T-cell (primary cell): ENCODE data around the gene MSL3B.

Experiments
- ATAC-seq, 4 experiments: fragments of 200-7000 bp in 3 of 4; fragments of 150-1000 bp in 1 of 4; cut with Tn5 transposase; replicated peaks in 1 of 4; 1 replicate in 3 of 4; 2 replicates in 1 of 4; pipeline ENCODE4 v1.10.0; 2021; ENCODE audit warnings: moderate library complexity in 3 of 4, mild to moderate bottlenecking in 2 of 4, moderate number of reproducible peaks in 1 of 4
- CTCF ChIA-PET, 2 donors: fragments of 300-600 bp; sonication (Branson Sonifier 250); formaldehyde crosslinking; loops; one replicate each; lab custom pipeline; 2022; ENCODE audit warnings: antibody characterized with exemption in 2 of 2; lab: Charles Lee
- POLR2A ChIA-PET, 2 donors: fragments of 300-600 bp; sonication (Branson Sonifier 250); formaldehyde crosslinking; loops; one replicate each; lab custom pipeline; 2022; ENCODE audit warnings: antibody characterized with exemption in 2 of 2; lab: Charles Lee
- DNase-seq, 35 experiments: peaks; one replicate each; pipeline versions ENCODE4 v3.0.0 to v3.0.0-alpha.2; 2013 to 2023
- H3K27ac ChIP-seq: one replicate; pipeline ENCODE4 v1.5.1; 2013; ENCODE audit warnings: low read length
- H3K27me3 ChIP-seq, 2 experiments: replicated peaks in 1 of 2; 1 replicate in 1 of 2; 2 replicates in 1 of 2; pipeline versions ENCODE4 v1.6.1 to v1.7.0; 2013; ENCODE audit warnings: low read length in 1 of 2, mixed read lengths in 1 of 2; ENCODE audit not compliant: control insufficient read depth in 2 of 2, insufficient read depth in 2 of 2; ENCODE audit errors: extremely low read depth in 1 of 2
- H3K36me3 ChIP-seq, 2 donors: 1 replicate in 1 of 2; 2 replicates in 1 of 2; pipeline versions ENCODE4 v1.6.1 to v1.7.0; 2013; ENCODE audit warnings: low read length in 1 of 2; ENCODE audit not compliant: control insufficient read depth in 2 of 2, insufficient read depth in 1 of 2; ENCODE audit errors: extremely low read depth in 1 of 2
- H3K4me1 ChIP-seq, 2 experiments: 1 replicate in 1 of 2; 2 replicates in 1 of 2; pipeline versions ENCODE4 v1.6.1 to v1.7.0; 2013; ENCODE audit warnings: low read length in 2 of 2, mixed read lengths in 1 of 2; ENCODE audit not compliant: insufficient read depth in 2 of 2, control insufficient read depth in 1 of 2; ENCODE audit errors: extremely low read depth in 1 of 2
- H3K4me3 ChIP-seq, 2 donors: 1 replicate in 1 of 2; 2 replicates in 1 of 2; pipeline versions ENCODE4 v1.5.1 to v1.7.0; 2013; ENCODE audit warnings: mild to moderate bottlenecking in 2 of 2, low read length in 1 of 2, moderate library complexity in 1 of 2; ENCODE audit not compliant: control insufficient read depth in 1 of 2; ENCODE audit errors: extremely low read depth in 1 of 2
- H3K9me3 ChIP-seq: 2 replicates; pipeline ENCODE4 v1.7.0; 2013
- H3K27ac Mint-ChIP-seq, 2 donors: one replicate each; pipeline ENCODE4 v1.8.0; 2020 to 2021; ENCODE audit warnings: mild to moderate bottlenecking in 2 of 2, mixed read lengths in 2 of 2
- H3K27me3 Mint-ChIP-seq, 2 donors: one replicate each; pipeline ENCODE4 v1.8.0; 2021 to 2022; ENCODE audit warnings: mixed read lengths in 2 of 2
- H3K36me3 Mint-ChIP-seq: one replicate; pipeline ENCODE4 v1.8.0; 2021; ENCODE audit warnings: mixed read lengths
- H3K4me1 Mint-ChIP-seq, 3 donors: one replicate each; pipeline ENCODE4 v1.8.0; 2020 to 2022; ENCODE audit warnings: mixed read lengths in 3 of 3, mild to moderate bottlenecking in 1 of 3
- H3K4me3 Mint-ChIP-seq, 3 donors: one replicate each; pipeline ENCODE4 v1.8.0; 2020 to 2022; ENCODE audit warnings: mild to moderate bottlenecking in 3 of 3, mixed read lengths in 3 of 3, moderate library complexity in 3 of 3
- H3K9me3 Mint-ChIP-seq, 3 donors: one replicate each; pipeline ENCODE4 v1.8.0; 2020 to 2022; ENCODE audit warnings: mixed read lengths in 3 of 3
- WGBS: methylation state at CpG from one replicate; pipeline ENCODE4 v1.1.5; 2013; ENCODE audit warnings: missing lambda C conversion rate; ENCODE audit not compliant: insufficient coverage; 5-methylcytosine and 5-hydroxymethylcytosine counted together

The MSL3B gene

DNA sequence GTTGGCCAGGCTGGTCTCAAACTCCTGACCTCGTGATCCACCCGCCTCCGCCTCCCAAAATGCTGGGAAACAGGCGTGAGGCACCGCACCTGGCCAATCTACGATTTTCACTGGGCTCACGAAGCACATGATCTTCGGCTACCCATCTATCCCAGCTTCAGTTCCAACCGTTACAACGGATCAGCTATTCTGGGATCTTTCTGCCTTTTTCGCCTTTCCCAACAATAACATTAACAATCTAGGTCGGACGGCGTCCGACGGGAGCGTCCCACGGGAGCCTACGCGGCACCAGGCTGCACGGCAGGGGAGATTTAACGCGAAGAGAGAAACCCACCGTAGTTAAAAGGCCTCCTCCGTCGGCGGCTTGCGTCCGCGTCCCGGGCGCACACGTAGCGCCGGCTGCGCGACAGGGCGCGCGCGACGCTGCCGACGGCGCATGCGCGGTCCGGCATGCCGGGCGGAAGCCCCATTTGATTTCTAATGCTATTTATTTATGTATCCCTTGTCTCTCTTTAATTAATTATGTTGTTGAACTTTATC, at the start of gene MSL3B:
TSS of gene MSL3B (minus strand) at position 394 of the 540 bp plus-strand sequence.
- Histone ChIP-seq H3K4me1 (peaks cover 0 to 7% of the 10 kb centered on the region in 2 experiments), H3K4me3 (peak within 1 kb of the TSS; percentile 67 to 84), H3K36me3 (no peaks in the 10 kb centered on the region), H3K27ac (peak within 1 kb of the TSS; percentile 56), H3K9me3 (peaks cover 3% of the 10 kb centered on the region), H3K27me3 (peaks cover 0 to 4% of the 10 kb centered on the region in 2 experiments)
- ATAC-seq (peak; percentile 83 to 93 (median 86)), DNase-seq (peak; percentile 18 to 85 (median 48))
- Mint-ChIP-seq H3K27me3 (peaks cover 18 to 27% of the 10 kb centered on the region in 2 donors), H3K9me3 (peaks cover 3 to 24% (median 5%) of the 10 kb centered on the region in 3 donors), H3K27ac (peak within 1 kb of the TSS; percentile 73 to 79), H3K36me3 (peaks cover 5% of the 10 kb centered on the region), H3K4me1 (peaks cover 9 to 14% (median 9%) of the 10 kb centered on the region in 3 donors), H3K4me3 (peak within 1 kb of the TSS; percentile 86 to 87 (median 86))
- 13% methylated on average over 40 of the region's 50 CpGs for WGBS
- ChIA-PET POLR2A (interaction anchor here in 1 of 2 donors (0.7 kb wide), 1 partner anchor 46 kb away, joined by 4 read pairs; no protein-coding TSS in a partner anchor), CTCF (interaction anchor here in 1 of 2 donors (1.3 kb wide), 1 partner anchor 11 kb away, joined by 4 read pairs; no protein-coding TSS in a partner anchor)

DNA sequence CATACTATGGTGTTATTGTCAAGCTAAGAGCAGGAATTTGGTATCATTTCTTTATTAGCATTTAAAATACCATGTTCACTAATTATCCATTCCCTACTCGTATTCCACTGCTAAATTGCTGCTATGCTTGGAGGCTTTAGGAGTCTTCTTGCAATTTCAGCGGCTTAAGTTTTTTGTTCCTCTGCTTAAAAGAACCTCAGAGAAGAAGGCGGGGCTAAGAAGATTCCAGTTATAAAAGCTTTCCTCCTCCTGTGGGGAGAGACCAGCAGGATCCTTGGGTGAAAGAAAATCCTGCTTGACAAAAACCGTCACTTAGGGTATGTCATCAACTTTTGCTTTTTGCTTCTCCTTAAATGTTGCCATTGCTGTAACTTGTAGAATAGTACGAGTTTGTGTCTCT, 48.9 kb upstream of the MSL3B start, which contains the start of gene TRPM8:
TSS of gene TRPM8 (plus strand) at position 258 of the 400 bp plus-strand sequence. CDS start 9,165 bp downstream, outside the sequence.
- H3K27ac ChIP-seq: no peak within 1 kb of the TSS
- H3K36me3 Mint-ChIP-seq: no peaks in the 10 kb centered on the region
- DNase-seq: no peak
- peaks cover 25 to 30% of the 10 kb centered on the region in 2 donors for H3K27me3 Mint-ChIP-seq
- H3K4me3 Mint-ChIP-seq: no peak within 1 kb of the TSS
- ATAC-seq: no peak
- no peak within 1 kb of the TSS for H3K4me3 ChIP-seq
- POLR2A ChIA-PET: no interaction called here
- peaks cover 0 to 6% of the 10 kb centered on the region in 2 experiments for H3K27me3 ChIP-seq
- CTCF ChIA-PET: interaction anchor here in 1 of 2 donors (0.6 kb wide), 1 partner anchor 758 kb away, joined by 8 read pairs; no protein-coding TSS in a partner anchor
- peaks cover 0 to 9% (median 0%) of the 10 kb centered on the region in 3 donors for H3K9me3 Mint-ChIP-seq
- H3K36me3 ChIP-seq: no peaks in the 10 kb centered on the region
- WGBS: 40% methylated on average over 1 of the region's 5 CpGs
- peak within 1 kb of the TSS in 1 of 2 donors; percentile 47 for H3K27ac Mint-ChIP-seq
- peaks cover 0 to 5% (median 1%) of the 10 kb centered on the region in 3 donors for H3K4me1 Mint-ChIP-seq
- peaks cover 0 to 2% of the 10 kb centered on the region in 2 experiments for H3K4me1 ChIP-seq
- no peaks in the 10 kb centered on the region for H3K9me3 ChIP-seq

DNA sequence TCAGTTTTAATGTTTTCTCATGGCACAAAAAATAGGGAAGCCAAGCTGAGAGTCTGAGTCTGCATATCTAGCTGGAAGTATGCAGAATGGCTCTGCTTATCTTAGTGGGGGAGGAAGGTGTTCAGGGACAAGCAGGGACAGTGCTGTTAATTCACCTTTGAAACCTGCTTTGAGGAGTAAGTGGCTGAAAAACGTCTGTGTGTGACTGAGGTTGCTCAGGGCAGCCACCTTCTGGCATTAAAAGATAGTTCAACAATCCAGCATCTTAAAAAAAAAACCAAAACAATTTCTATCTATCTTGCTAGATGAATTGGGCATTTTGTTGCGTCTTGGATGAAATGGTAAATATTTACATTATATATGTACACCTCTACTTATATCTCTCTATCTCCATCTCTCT, 46.9 kb upstream of the MSL3B start:
- Mint-ChIP-seq H3K27me3 (peaks cover 27 to 30% of the 10 kb centered on the region in 2 donors), H3K9me3 (peaks cover 0 to 9% (median 0%) of the 10 kb centered on the region in 3 donors), H3K4me3 (no peak overlapping the region), H3K4me1 (peaks cover 0 to 1% (median 1%) of the 10 kb centered on the region in 3 donors), H3K27ac (no peak overlapping the region), H3K36me3 (no peaks in the 10 kb centered on the region)
- POLR2A ChIA-PET: interaction anchor here in 1 of 2 donors (0.6 kb wide), 1 partner anchor 718 kb away, joined by 3 read pairs; no protein-coding TSS in a partner anchor
- DNase-seq (peak in 1 of 35 experiments; percentile 4), ATAC-seq (no peak)
- Histone ChIP-seq H3K9me3 (no peaks in the 10 kb centered on the region), H3K36me3 (no peaks in the 10 kb centered on the region), H3K27me3 (peaks cover 0 to 6% of the 10 kb centered on the region in 2 experiments), H3K4me3 (no peak overlapping the region), H3K4me1 (peaks cover 0 to 2% of the 10 kb centered on the region in 2 experiments), H3K27ac (no peak overlapping the region)
- no CpG with 5 or more reads among the region's 2 CpGs for WGBS
- CTCF ChIA-PET: interaction anchor here in 1 of 2 donors (0.6 kb wide), 1 partner anchor 115 kb away, joined by 3 read pairs; no protein-coding TSS in a partner anchor

DNA sequence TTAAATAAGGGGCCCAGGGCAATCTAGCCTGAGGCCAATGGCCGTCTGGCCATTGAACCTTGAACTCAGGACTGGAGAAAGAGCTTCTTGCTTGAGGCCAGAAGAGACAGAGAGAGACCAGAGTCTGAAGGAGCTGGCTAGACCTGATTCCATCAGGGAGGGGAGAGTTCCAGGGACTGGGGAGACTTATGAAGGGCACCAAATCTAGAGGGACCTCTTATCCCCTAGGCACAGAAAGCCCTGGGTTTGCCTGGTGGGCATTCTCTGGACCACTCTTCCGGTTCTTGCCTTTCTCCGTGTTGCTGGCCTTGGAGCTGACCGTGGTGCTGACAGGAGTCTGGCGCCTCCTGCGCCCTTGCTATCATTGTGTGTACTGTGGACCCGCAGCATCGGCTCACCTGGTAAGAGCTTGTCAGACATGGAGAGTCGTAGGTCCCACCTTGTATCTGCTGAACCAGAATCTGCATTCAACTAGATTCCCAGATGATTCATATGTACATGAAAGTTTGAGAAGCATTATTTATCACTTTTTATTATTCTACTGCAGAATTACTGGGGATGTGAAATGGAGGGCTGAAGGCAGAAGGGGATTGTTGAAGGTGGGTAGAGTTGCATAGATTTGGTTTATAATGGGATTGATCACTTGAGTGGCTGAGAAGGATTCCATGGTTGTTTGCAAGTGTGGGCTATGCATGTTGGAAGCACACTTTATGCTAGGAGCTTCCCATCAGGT, 44.7 kb upstream of the MSL3B start:
- Mint-ChIP-seq H3K36me3 (no peaks in the 10 kb centered on the region), H3K27ac (no peak overlapping the region), H3K9me3 (peaks cover 0 to 9% (median 0%) of the 10 kb centered on the region in 3 donors), H3K27me3 (peaks cover 26 to 28% of the 10 kb centered on the region in 2 donors), H3K4me3 (no peak overlapping the region), H3K4me1 (no peaks in the 10 kb centered on the region)
- H3K4me3 ChIP-seq: no peak overlapping the region
- WGBS: 18% methylated on average over 8 of the region's 9 CpGs
- peak in 4 of 35 experiments; percentile 3 to 19 (median 11) for DNase-seq
- H3K27ac ChIP-seq: no peak overlapping the region
- H3K27me3 ChIP-seq: peaks cover 0 to 6% of the 10 kb centered on the region in 2 experiments
- H3K9me3 ChIP-seq: no peaks in the 10 kb centered on the region
- POLR2A ChIA-PET: no interaction called here
- CTCF ChIA-PET: interaction anchor here in 1 of 2 donors (1.3 kb wide), 1 partner anchor 55 kb away, joined by 3 read pairs; no protein-coding TSS in a partner anchor
- no peaks in the 10 kb centered on the region for H3K4me1 ChIP-seq
- H3K36me3 ChIP-seq: no peaks in the 10 kb centered on the region
- ATAC-seq: no peak

DNA sequence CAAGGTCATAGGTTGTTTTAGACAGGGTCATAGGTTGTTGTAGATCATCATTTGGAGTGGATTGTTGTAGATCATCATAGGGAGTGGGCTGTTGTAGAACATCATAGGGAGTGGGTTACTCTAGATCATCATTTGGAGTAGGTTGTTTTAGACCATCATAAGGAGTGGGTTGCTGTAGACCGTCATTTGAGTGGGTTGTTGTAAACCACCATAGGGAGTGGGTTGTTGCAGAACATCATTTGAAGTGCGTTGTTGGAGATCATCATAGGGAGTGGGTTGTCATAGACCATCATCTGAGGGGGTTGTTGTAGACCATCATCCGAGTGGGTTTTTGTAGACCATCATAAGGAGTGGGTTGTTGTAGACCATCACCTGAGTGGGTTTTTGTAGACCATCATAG, 39.4 kb upstream of the MSL3B start:
- Mint-ChIP-seq H3K27ac (no peak overlapping the region), H3K36me3 (no peaks in the 10 kb centered on the region), H3K27me3 (peaks cover 28 to 35% of the 10 kb centered on the region in 2 donors), H3K4me3 (no peak overlapping the region), H3K9me3 (peaks cover 0 to 13% (median 0%) of the 10 kb centered on the region in 3 donors), H3K4me1 (no peaks in the 10 kb centered on the region)
- H3K27me3 ChIP-seq: no peaks in the 10 kb centered on the region
- H3K36me3 ChIP-seq: no peaks in the 10 kb centered on the region
- H3K4me1 ChIP-seq: no peaks in the 10 kb centered on the region
- H3K27ac ChIP-seq: no peak overlapping the region
- ATAC-seq (no peak), DNase-seq (no peak)
- POLR2A ChIA-PET: no interaction called here
- 86% methylated on average over 3 of the region's 3 CpGs for WGBS
- no peak overlapping the region for H3K4me3 ChIP-seq
- CTCF ChIA-PET: no interaction called here
- no peaks in the 10 kb centered on the region for H3K9me3 ChIP-seq

DNA sequence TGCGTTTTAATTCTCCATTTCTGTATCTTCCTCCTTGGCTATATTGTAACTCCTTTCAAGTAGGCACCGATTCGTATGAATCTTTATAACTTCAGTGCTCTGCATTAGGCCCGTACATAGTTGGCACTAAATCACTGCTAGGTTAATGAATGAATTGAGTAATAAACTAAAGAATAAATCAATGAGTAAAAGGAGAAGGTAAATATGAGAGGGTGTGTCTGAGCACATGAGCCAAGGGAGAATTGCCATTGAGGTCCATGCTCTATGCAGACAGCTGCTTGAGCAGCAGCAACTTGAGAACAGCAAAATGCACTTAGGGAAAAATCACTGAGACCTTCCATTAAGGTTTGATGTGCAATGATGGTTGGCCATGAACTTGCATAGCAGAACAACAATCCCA, 37.8 kb upstream of the MSL3B start:
- ATAC-seq (no peak), DNase-seq (no peak)
- Mint-ChIP-seq H3K4me1 (no peaks in the 10 kb centered on the region), H3K36me3 (no peaks in the 10 kb centered on the region), H3K4me3 (no peak overlapping the region), H3K27ac (no peak overlapping the region), H3K27me3 (peaks cover 20 to 34% of the 10 kb centered on the region in 2 donors), H3K9me3 (peaks cover 0 to 13% (median 0%) of the 10 kb centered on the region in 3 donors)
- Histone ChIP-seq H3K4me1 (no peaks in the 10 kb centered on the region), H3K27ac (no peak overlapping the region), H3K27me3 (peaks cover 0 to 3% of the 10 kb centered on the region in 2 experiments), H3K36me3 (no peaks in the 10 kb centered on the region), H3K9me3 (no peaks in the 10 kb centered on the region), H3K4me3 (no peak overlapping the region)
- ChIA-PET POLR2A (no interaction called here), CTCF (no interaction called here)
- WGBS: 93% methylated on average over 2 of the region's 4 CpGs
